GM23338 (cell line): ENCODE data around the gene SORBS1. TPM values are rescaled to one million over a fixed set of nuclear protein-coding genes. Genes with fewer than 3 reads are reported as not detected.

ENCODE experiments used
- ATAC-seq: fragments of 200-7000 bp; cut with Tn5 transposase; 3 replicates; pipeline ENCODE4 v1.9.1; 2020
- DNase-seq: peaks from one replicate; pipeline ENCODE4 v3.0.0-alpha.2; 2015; ENCODE audit warnings: low spot score
- H2AFZ ChIP-seq: fragments of 200-600 bp; sonication (generic); 2 replicates; pipeline ENCODE4 v1.8.0; 2016; ENCODE audit warnings: antibody characterized with exemption, mild to moderate bottlenecking, moderate library complexity
- H3F3A ChIP-seq: fragments of 200-600 bp; sonication (generic); replicated peaks from 2 replicates; pipeline ENCODE4 v1.8.0; 2017; ENCODE audit warnings: antibody characterized with exemption, mixed run types, low read depth
- H3K27ac ChIP-seq: fragments of 200-600 bp; sonication (generic); 2 replicates; pipeline ENCODE4 v1.6.1; 2016; ENCODE audit warnings: low read depth
- H3K27me3 ChIP-seq: fragments of 200-600 bp; sonication (generic); 2 replicates; pipeline ENCODE4 v1.8.0; 2016; ENCODE audit warnings: mild to moderate bottlenecking, mixed run types, moderate library complexity; ENCODE audit not compliant: insufficient read depth
- H3K36me3 ChIP-seq: fragments of 200-600 bp; sonication (generic); 2 replicates; pipeline ENCODE4 v1.8.0; 2016; ENCODE audit warnings: mild to moderate bottlenecking; ENCODE audit not compliant: insufficient read depth
- H3K4me1 ChIP-seq: fragments of 200-600 bp; sonication (generic); 2 replicates; pipeline ENCODE4 v1.8.0; 2016; ENCODE audit warnings: mild to moderate bottlenecking, moderate library complexity; ENCODE audit not compliant: insufficient read depth
- H3K4me2 ChIP-seq: fragments of 200-600 bp; sonication (generic); 2 replicates; pipeline ENCODE4 v1.7.1; 2017; ENCODE audit warnings: mixed run types
- H3K4me3 ChIP-seq: fragments of 200-600 bp; sonication (generic); 2 replicates; pipeline ENCODE4 v1.6.1; 2016; ENCODE audit warnings: mixed run types
- H3K79me2 ChIP-seq: fragments of 200-600 bp; sonication (generic); replicated peaks from 2 replicates; pipeline ENCODE4 v1.8.0; 2017; ENCODE audit warnings: mild to moderate bottlenecking; ENCODE audit not compliant: insufficient read depth
- H3K9me2 ChIP-seq: fragments of 200-600 bp; sonication (generic); 2 replicates; pipeline ENCODE4 v1.8.0; 2017; ENCODE audit not compliant: insufficient read depth
- H4K20me1 ChIP-seq: fragments of 200-600 bp; sonication (generic); replicated peaks from 2 replicates; pipeline ENCODE4 v1.8.0; 2017; ENCODE audit warnings: mild to moderate bottlenecking; ENCODE audit not compliant: insufficient read depth
- H3K27ac Mint-ChIP-seq: 2 replicates; pipeline ENCODE4 v1.8.0; 2020; ENCODE audit warnings: inconsistent platforms, mild to moderate bottlenecking, moderate library complexity, mixed read lengths
- H3K27me3 Mint-ChIP-seq: 3 replicates; pipeline ENCODE4 v1.8.0; 2022; ENCODE audit warnings: low read depth, mild to moderate bottlenecking, moderate library complexity, mixed read lengths, inconsistent platforms; ENCODE audit not compliant: insufficient read depth, poor library complexity
- H3K36me3 Mint-ChIP-seq: 3 replicates; pipeline ENCODE4 v1.8.0; 2021; ENCODE audit warnings: low read depth, mild to moderate bottlenecking, inconsistent platforms, moderate library complexity, mixed read lengths
- H3K4me1 Mint-ChIP-seq: 3 replicates; pipeline ENCODE4 v1.8.0; 2020; ENCODE audit warnings: mild to moderate bottlenecking, inconsistent platforms, mixed read lengths
- H3K4me3 Mint-ChIP-seq: 3 replicates; pipeline ENCODE4 v1.8.0; 2021; ENCODE audit warnings: moderate library complexity, mild to moderate bottlenecking, inconsistent platforms, mixed read lengths
- H3K9me3 Mint-ChIP-seq: 3 replicates; pipeline ENCODE4 v1.8.0; 2020; ENCODE audit warnings: moderate library complexity, mild to moderate bottlenecking, inconsistent platforms, mixed read lengths
- CREB1 ChIP-seq: fragments of 250-450 bp; sonication (Bioruptor Pico); IDR thresholded peaks from 2 replicates; pipeline ENCODE4 v1.5.0; 2020; ENCODE audit warnings: low read depth, mild to moderate bottlenecking, moderate library complexity
- EZH2 ChIP-seq: fragments of 200-600 bp; sonication (generic); IDR thresholded peaks from one replicate; pipeline ENCODE4 v1.8.0; 2017; ENCODE audit warnings: antibody characterized with exemption, mild to moderate bottlenecking, low read depth; ENCODE audit not compliant: unreplicated experiment
- EZH2phosphoT487 ChIP-seq: fragments of 200-600 bp; sonication (generic); IDR thresholded peaks from one replicate; pipeline ENCODE4 v1.8.1; 2018; ENCODE audit warnings: antibody characterized with exemption; ENCODE audit not compliant: unreplicated experiment
- JUNB ChIP-seq: IDR thresholded peaks from one replicate; pipeline ENCODE4 v1.6.1; 2016; ENCODE audit warnings: antibody characterized with exemption; ENCODE audit not compliant: unreplicated experiment
- NANOG ChIP-seq: IDR thresholded peaks from 2 replicates; pipeline ENCODE4 v1.6.1; 2016; ENCODE audit warnings: antibody characterized with exemption, borderline replicate concordance
- POLR2AphosphoS5 ChIP-seq: IDR thresholded peaks from 2 replicates; pipeline ENCODE4 v1.6.1; 2016; ENCODE audit warnings: antibody characterized with exemption, low read depth
- ZNF114 ChIP-seq: fragments of 250-450 bp; sonication (Bioruptor Pico); IDR thresholded peaks from 2 replicates; pipeline ENCODE4 v1.5.0; 2020; ENCODE audit warnings: mild to moderate bottlenecking, moderate library complexity
- ZNF331 ChIP-seq: fragments of 250-450 bp; sonication (Bioruptor Pico); IDR thresholded peaks from 2 replicates; pipeline ENCODE4 v1.5.0; 2020; ENCODE audit warnings: low read depth, mild to moderate bottlenecking, moderate library complexity
- ZNF462 ChIP-seq: fragments of 250-450 bp; sonication (Bioruptor Pico); IDR thresholded peaks from 2 replicates; pipeline ENCODE4 v1.5.0; 2020; ENCODE audit warnings: mild to moderate bottlenecking, moderate library complexity
- polyA plus RNA-seq: library from polyadenylated mRNA; unstranded; fragments of >200 nt; fragmentation: Nextera tagmentation; extraction: Ambion mirVana; gene quantifications from 2 replicates; pipeline ENCODE4 v1.2.1, GENCODE V29; 2016
- total RNA-seq: library from RNA; depleted of rRNA; stranded (reverse); fragments of >200 nt; shearing (Covaris generic); gene quantifications from 2 replicates; pipeline ENCODE4 v1.2.3, GENCODE V29; 2014

The SORBS1 gene
- total and polyA plus RNA-seq, 2 experiments from 2014 or later: 47.7 to 51.5 TPM

GRCh38 chr10:95505084-95505610 lies 56.0 kb downstream of the SORBS1 start (continued):
- TF ChIP-seq ZNF462 (CRISPR knock-in tag) (no peak), ZNF331 (CRISPR knock-in tag) (no peak), POLR2AphosphoS5 (no peak)

- Histone ChIP-seq H3F3A (no peaks in the 10 kb centered on the region), H2AFZ (no peak overlapping the region), H3K27me3 (no peaks in the 10 kb centered on the region), H3K4me3 (no peak overlapping the region), H3K79me2 (peaks cover 61% of the 10 kb centered on the region), H3K36me3 (no peaks in the 10 kb centered on the region), H4K20me1 (no peaks in the 10 kb centered on the region; the same call in 1 of the 2 replicates), H3K4me2 (no peak overlapping the region), H3K9me2 (no peaks in the 10 kb centered on the region), H3K4me1 (peaks cover 46% of the 10 kb centered on the region), H3K27ac (no peak overlapping the region)
- Mint-ChIP-seq H3K9me3 (no peaks in the 10 kb centered on the region), H3K4me3 (no peak overlapping the region), H3K27me3 (no peaks in the 10 kb centered on the region), H3K4me1 (peaks cover 59% of the 10 kb centered on the region), H3K27ac (no peak overlapping the region), H3K36me3 (no peaks in the 10 kb centered on the region)
- DNase-seq (no peak), ATAC-seq (no peak)
- TF ChIP-seq ZNF462 (CRISPR knock-in tag) (no peak), NANOG (no peak), JUNB (no peak), EZH2phosphoT487 (no peak), EZH2 (no peak), ZNF114 (no peak), POLR2AphosphoS5 (no peak), CREB1 (CRISPR knock-in tag) (no peak), ZNF331 (CRISPR knock-in tag) (no peak)
Observed at GRCh38 chr10:95504246-95504691, 56.9 kb downstream of the SORBS1 start.
